Activated CD4-positive, CD25-positive, alpha-beta regulatory T cell treated with anti-CD3 and anti-CD28 coated beads, Interleukin-2, amount 50 U/mL, for 24 hours (primary cell): ENCODE data around the gene CEMIP2.
"Not testable (repeated sequence)": the region's sequence is repeated elsewhere in the genome, so short reads cannot be mapped to it uniquely, and the experiment has no call there.

ENCODE experiments used
- ATAC-seq, 2 donors: fragments of 150-1000 bp; cut with Tn5 transposase; one replicate each; pipeline ENCODE4 v1.10.0; 2021; ENCODE audit warnings: mild to moderate bottlenecking in 1 of 2, moderate library complexity in 1 of 2

CEMIP2 gene

DNA sequence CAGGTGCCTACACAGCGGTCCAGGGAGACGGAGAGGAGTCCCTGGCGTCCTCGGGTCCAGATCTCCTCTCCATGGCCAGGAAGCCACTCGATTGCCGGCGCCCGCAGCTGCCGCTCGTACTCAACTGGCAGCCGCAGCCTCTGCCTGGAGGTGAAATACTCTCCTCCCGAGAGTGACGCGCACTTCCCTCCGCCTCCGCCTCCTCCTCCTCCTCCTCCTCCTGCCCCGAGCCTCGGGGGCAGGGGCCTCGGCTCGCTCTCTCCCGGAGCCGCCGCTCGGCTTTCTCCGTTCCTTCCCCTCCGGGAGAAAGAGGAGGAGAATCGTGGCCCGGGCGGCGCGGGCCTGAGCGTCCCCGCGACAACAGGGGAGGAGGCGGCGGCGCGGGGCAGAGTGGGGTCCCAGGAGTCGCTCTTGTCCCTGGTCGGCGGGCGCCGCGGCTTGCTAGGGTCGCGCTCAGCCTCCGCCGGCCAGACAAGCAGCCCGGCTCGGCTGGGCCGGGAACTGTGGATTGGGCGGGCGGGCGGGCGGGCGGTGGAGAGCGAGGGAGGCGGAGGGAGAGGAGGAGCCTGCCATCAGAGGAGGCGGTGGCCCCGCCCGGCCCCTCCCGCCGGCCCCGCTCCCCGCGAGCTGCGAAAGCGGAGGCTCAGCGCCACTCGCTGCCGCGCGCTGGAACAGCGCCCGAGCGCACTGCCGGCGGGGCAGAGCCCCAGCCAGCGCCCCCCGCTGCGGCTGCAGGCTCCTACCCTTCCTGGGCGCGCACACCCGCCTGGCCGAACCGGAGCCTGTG lies at the start of gene CEMIP2:
Gene CEMIP2 (minus strand): TSS at position 126 of the 787 bp plus-strand sequence. CDS start 18,140 bp downstream, outside the sequence.
- peak; percentile 65 to 76 for ATAC-seq

DNA sequence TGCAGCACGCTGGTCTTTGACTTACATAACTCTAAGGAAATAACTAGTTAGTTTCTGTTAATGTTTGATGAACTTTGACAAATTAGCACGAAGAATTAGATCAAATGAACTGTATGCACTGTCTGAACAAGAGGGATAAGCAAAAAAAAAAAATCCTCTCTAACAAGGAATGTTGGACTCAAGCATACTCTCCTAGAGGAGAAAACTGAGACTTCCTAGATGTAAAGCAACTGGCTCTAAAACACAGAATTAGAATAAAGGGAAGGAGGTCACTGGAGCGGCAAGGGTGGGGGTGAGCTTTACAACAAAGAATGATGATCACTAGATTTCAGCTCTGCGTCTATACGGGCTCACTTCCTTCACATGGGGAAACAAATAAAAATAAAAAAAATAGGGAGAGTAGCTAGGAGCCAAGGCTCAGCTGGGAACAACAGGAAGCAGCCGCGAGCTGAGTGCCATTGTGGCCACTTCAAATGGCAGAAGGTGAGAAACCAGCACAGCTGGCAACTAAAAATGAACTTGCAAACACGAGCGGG lies 48.7 kb upstream of the CEMIP2 start:
- ATAC-seq: no peak

- ATAC-seq: no peak
These were observed 46.5 kb upstream of the CEMIP2 start for GRCh38 chr9:71814815-71815214.

DNA sequence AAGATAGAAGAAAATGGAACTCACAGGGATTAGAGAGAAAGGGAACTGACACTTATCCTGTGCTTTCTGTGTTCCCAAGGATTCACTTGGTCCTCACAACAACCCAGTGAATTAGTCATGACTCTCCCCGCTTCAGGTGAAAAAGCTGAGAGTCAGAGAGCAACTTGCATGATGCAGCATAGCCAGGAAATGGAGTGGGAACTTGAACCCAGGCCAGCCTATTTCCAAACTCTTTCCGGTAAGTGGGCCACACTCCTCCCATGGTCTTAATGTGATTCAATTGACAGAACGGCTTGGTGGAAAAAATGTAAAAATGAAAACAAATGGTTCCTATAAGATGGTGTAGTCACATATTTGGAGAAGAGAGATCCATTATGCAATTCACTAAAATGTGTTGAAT lies 45.9 kb upstream of the CEMIP2 start:
- ATAC-seq: no peak

DNA sequence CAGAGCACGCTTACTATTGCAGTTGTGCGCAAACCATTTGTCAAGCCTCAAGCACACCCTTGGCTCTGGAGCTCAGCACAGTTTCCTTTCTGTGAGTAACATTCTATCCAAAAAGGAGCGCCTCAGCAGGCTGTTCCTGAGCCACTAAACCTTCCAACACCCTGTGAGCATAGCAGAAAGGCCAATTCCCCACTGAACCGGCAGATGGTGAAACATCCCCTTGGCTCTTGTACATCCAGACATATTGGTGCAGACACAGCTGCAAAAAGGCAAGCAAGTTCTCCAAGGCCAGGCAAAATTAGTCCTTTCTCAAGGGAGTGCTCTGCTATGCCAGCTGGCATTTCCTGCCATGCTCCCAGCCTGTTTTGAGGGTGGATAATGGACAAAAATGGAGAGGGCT lies 44.1 kb upstream of the CEMIP2 start:
- ATAC-seq: no peak

DNA sequence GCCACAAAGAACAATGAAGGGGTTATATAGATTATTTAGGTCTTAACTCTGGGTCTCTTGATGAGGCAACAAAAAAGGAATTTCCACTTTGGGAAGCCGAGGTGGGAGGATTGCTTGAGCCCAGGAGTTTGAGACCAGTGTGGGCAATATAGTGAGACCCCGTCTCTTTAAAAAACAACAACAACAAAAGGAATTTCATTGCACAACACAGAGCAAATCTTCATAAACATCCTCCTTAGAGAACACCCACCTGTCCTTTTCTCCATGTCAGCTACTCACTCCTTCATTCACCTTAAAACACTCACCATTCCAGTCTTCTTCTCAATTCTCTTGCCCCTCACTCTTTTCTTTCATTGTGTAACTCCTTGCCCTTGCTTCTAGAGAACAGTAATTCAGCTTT lies 39.8 kb upstream of the CEMIP2 start:
- ATAC-seq: no peak

DNA sequence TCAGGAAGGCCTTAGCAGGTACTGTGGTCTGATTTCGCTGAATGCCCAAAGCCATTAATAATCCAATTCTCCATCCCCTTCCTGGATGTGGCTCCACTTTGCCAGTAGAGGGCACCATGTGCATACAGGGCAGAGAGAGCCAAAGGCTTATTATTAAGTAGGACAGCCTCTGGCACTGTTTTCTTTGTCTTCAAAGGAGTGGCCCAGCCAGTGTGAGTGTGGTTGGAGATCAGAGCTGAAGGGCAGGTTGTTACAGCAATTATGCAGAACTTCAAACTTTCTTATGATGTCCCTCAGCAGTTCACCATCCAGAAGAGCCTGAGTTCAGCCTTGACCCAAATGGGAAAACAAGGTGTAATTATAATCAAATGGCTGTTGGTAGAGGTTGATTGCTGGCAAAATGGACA lies 38.6 kb upstream of the CEMIP2 start:
- peak; percentile 78 to 95 for ATAC-seq

DNA sequence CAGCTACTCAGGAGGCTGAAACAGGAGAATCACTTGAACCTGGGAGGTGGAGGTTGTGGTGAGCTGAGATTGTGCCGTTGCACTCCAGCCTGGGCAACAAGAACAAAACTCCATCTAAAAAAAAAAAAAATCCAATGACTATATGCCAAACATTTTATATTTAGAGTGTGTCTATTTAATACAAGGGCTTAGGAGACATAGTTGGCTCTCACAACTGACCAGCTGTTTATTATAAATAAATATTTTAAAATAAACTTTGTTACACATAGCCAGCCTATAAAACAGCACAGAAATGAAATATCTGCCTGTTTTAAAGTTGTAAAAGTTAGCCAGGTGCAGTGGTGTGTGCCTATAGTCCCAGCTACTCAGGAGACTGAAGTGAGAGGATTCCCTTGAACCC lies 36.8 kb upstream of the CEMIP2 start:
- not testable (repeated sequence) for ATAC-seq

DNA sequence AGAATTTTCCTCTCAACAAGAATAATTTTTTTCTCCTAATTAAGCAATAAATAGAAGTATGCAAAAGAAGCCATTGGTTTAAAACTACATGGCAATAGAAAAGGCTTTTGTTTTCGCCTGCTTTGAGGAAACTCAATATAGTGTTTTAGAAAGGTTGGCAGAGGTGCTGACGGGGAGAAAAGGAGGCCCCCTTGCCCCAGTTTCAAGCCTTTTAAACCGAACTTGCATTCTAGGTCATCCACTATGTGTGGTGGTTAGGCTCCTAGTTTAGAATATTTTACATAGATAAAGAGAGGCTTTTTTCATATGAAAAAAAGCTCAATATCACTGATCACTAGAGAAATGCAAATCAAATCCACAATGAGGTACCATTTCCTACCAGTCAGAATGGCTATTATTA lies 33.5 kb upstream of the CEMIP2 start:
- ATAC-seq: no peak

- no peak for ATAC-seq
These were observed 29.0 kb upstream of the CEMIP2 start for GRCh38 chr9:71797266-71797665.

DNA sequence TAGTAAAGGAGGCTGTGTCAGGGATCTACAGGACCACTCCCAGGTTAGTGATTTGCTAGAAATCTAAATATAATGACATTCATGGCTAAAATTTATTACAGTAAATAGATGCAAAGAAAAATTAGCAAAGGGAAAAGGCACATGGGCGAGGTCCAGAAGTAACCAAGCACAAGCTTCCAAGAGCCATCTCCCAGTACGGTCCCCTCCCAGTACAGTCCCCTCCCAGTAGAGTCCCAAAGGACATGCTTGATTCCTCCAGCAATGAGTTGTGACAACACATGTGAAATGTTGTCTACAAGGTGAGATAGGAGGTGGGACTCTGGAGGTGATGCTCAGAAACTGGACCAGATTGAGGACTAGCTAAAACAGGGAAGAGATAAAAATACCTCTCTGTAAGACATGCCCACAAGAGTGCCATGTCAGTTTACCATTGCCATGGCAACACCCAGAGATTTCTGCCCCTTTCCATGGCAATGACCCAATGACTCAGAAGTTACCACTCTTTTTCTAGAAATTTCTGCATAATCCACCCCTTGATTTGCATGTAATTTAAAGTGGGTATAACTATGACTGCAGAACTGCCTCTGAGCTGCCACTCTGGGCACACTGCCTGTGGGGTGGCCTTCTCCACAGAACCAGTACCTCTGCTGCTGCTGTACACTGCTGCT lies 27.9 kb upstream of the CEMIP2 start:
- peak; percentile 37 to 48 for ATAC-seq

DNA sequence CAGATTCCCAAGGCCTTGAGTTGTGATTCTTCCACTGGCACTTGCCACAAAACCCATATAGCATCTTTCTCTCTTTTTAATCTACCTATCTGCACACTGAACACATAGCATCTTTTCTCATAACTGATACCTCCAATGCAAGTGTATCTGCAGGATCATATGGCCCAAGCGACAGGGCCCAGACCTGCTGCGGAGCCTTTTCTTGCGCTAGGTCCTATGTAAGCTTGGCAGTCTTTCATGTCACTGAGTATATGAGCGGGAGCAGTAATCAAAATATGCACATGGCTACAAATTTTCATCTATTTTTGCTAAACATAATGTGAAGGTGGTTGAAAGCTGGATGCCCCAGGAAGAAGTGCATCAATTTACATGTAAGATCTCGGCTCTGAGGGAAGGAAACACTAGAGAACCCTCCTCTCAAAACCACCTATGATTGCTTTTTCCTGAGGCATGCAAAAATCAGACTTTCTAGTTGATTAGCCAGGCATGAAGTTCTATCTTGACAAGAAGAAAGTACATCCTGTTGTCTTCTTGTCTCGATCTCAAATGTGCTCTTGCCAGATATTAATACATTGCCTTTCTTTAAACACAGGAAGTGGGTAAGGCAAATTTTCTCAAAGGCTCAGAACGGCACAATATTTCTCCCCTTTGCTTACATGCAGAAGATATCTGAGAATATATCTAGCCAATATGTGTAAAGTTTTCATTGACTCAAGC lies 26.9 kb upstream of the CEMIP2 start:
- ATAC-seq: peak; percentile 72 to 74

DNA sequence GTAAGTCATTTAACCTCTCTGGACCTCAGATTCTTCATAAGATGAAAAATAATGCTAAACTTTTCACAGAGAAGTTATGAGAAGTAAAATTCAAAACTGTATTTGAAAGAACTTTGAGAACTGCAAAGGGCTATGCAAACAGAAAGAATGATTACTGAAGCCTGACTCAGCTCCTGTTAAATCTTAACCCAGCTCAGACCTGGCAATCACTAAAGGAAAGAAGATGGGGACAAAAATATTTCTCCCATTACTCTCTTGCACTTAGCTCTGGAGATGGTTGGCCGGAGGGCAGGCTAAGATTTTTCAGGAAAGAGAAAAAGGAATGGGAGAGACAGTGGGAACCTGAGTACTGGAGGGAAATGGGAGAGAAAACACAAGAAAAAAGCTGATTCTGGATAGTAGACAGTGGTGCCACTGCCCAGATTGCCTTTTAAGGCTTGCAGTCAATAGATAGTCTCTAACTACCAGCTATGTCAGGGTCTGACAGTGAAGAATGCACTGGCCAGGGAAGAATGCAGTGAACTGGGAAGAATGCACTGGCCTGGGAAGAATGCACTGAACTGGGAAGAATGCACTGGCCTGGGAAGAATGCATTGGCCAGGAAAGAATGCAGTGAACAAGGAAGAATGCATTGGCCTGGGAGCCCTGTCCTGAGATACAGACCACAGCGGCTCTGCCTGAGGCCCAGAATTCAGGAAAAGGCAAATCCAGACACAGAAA lies 25.2 kb upstream of the CEMIP2 start:
- ATAC-seq: no peak

DNA sequence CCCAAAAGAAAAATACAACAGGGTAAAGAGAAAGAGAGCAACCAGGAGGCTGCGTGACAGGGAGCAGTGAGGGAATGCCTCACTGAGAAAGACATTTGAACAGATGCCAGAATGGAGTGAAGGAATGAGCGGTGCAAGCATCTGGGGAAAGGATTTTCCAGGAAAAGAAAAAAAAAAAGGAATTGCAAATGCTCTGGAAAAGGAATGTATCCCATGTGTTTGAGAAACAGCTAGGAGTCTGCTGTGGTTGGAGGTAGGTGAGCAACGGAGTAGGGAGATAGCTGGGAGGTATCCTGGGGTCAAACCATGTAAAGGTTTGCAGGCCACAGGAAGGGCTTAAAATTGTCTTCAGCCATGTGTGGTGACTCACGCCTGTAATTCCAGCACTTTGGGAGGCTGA lies 23.6 kb upstream of the CEMIP2 start:
- ATAC-seq: no peak

- ATAC-seq: no peak
These were observed 22.0 kb upstream of the CEMIP2 start for GRCh38 chr9:71790296-71790695.

DNA sequence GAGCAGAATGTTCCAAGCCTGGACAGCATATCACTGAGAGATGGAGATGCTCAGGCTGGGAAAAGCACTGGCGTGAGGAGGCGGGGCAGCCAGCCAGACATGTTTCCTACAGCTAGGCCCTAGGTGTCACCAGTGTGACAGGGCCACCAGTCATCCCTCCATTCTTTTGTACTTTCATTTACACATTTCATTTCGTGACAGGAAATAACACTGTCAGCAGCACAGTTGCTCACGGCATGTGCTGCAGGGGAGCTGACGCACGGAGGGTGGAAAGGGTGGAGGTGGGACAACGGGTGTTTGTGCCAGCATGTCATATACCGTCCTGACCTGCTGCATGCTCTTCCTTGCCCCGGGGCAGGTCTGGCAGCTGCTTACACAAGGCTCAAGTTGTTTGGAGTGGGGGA lies 14.8 kb upstream of the CEMIP2 start:
- peak; percentile 85 to 88 for ATAC-seq

GRCh38 chr9:71781391-71781790 lies 13.1 kb upstream of the CEMIP2 start:
- ATAC-seq: peak; percentile 50 to 55

DNA sequence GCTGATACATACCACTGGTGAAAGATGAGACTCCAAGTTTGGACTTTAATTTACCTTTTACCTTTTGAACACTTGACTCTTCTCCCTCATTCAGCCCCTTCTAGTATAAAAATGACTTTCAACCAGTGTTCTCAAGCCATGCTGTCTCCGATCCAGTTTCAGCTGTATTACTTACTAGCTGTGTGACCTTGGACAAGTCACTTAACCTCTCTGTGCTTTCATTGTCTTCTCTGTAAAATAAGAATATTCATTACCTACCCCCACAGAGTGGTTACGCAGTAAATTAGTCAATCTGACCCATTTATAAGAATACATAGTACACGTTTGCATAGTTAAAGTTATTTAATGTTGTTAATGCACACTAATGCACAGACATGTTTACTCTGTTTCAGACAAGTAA lies 12.6 kb upstream of the CEMIP2 start:
- peak; percentile 23 to 39 for ATAC-seq

GRCh38 chr9:71778085-71778484 lies 9.8 kb upstream of the CEMIP2 start:
- ATAC-seq: no peak

GRCh38 chr9:71774920-71775319 lies 6.6 kb upstream of the CEMIP2 start:
- peak; percentile 69 to 77 for ATAC-seq

DNA sequence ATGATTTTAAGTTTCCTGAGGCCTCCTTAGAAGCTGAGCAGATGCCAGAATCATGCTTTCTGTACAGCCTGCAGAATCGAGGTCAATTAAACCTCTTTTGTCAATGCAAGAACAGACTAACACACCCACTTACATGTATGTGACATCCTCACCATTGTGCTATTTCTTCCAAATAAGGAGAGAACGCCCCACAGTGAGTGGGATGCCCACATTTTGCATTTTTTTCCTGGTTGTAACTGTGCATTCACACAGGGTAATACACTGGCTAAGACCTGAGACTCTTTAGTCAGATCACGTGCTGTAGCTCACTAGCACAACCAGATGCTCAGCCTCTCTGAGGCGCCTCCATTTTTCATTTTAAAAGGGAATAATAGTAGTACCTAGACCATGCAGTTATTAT lies 4.4 kb upstream of the CEMIP2 start:
- no peak for ATAC-seq

GRCh38 chr9:71770170-71770569 lies 1.9 kb upstream of the CEMIP2 start:
- no peak for ATAC-seq
